HG02840 (cell line): ENCODE measurements around the gene TTC36.
"Not testable (repeated sequence)": the region's sequence is repeated elsewhere in the genome, so short reads cannot be mapped to it uniquely, and the experiment has no call there.

Experiments used
- ATAC-seq: cut with Tn5 transposase; IDR thresholded peaks from one replicate; pipeline ENCODE4 v1.9.1; 2021; ENCODE audit warnings: mild to moderate bottlenecking, moderate library complexity, moderate number of reproducible peaks; ENCODE audit not compliant: unreplicated experiment, low FRiP score

TTC36 gene

DNA sequence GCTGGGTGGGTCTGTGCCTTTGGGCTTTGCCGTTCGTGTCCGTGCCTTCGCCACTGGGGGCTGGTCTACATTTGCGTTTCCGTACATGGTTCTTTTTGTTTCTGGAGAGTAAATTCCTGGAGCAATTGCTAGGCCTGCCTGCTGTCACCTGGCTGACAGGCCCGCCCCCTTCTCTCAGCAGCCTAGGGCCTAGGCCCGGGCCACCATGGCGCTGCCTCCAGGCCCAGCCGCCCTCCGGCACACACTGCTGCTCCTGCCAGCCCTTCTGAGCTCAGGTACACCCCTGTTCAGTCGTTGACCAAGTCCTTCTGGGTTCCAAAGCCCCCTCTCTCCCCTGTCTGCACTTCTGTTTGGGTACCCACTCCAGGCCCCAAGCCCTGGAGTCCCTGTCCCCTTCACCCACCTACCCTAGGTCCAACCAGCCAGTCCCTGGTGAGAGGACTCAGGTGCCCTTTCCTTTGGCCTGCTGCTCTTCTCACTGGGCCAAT is 4.4 kb downstream of the TTC36 start:
- peak; percentile 10 for ATAC-seq

DNA sequence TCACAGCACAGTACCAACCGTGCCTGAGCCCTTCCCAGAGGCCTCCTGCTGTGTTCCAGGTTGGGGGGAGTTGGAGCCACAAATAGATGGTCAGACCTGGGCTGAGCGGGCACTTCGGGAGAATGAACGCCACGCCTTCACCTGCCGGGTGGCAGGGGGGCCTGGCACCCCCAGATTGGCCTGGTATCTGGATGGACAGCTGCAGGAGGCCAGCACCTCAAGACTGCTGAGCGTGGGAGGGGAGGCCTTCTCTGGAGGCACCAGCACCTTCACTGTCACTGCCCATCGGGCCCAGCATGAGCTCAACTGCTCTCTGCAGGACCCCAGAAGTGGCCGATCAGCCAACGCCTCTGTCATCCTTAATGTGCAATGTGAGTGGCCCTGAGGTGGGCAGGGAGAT is 4.8 kb downstream of the TTC36 start:
- no peak for ATAC-seq

DNA sequence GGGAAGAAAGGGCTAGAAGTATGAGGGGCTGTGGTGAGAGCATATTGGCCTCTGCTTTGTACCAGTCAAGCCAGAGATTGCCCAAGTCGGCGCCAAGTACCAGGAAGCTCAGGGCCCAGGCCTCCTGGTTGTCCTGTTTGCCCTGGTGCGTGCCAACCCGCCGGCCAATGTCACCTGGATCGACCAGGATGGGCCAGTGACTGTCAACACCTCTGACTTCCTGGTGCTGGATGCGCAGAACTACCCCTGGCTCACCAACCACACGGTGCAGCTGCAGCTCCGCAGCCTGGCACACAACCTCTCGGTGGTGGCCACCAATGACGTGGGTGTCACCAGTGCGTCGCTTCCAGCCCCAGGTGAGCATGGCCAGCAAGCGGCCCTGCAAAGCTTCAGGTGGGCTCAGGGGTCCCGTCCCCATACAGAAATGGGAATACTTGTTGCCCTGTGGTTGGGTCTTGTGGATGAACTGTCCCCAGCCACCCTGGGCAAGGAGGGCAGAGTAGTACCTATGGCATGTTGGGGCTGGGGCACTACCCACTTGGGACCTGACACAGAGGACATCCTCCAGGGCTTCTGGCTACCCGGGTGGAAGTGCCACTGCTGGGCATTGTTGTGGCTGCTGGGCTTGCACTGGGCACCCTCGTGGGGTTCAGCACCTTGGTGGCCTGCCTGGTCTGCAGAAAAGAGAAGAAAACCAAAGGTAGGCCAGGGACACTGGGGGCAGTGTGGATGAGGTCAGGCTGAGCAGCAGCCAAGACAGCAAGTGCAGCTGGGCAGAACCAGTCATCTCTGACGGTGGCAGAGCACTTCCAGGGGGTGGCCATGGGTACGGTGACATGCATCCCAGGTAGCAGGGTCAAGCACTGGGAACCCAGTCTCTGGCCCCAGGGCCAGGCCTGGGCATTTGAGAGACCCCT is 5.8 kb downstream of the TTC36 start:
- no peak for ATAC-seq

DNA sequence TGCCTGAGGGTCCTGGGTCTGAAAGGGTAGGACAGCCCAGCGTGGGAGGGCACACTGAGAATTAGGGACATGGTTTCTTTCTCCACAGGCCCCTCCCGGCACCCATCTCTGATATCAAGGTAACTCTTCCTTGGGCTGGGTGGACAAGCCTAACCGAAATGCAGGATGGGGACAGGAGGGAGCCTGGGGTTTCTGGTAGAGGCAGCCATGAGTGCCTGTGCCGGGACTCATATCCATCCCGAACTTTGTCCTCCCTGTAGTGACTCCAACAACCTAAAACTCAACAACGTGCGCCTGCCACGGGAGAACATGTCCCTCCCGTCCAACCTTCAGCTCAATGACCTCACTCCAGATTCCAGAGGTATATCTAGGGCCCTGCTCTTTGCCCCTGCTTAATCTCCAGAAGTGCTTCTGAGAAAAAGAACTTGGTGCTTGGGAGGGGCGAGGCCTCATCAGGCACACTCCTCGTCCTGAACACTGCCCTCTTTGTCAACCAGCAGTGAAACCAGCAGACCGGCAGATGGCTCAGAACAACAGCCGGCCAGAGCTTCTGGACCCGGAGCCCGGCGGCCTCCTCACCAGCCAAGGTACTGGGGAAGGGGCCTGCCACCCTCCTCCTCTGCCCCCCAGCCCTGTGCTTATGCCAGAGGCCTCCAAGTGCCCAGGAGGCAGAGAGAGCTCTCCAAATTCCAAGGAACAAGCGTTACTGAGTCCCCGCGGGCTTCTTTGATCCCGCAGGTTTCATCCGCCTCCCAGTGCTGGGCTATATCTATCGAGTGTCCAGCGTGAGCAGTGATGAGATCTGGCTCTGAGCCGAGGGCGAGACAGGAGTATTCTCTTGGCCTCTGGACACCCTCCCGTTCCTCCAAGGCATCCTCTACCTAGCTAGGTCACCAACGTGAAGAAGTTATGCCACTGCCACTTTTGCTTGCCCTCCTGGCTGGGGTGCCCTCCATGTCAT is 6.8 kb downstream of the TTC36 start:
- no peak for ATAC-seq

DNA sequence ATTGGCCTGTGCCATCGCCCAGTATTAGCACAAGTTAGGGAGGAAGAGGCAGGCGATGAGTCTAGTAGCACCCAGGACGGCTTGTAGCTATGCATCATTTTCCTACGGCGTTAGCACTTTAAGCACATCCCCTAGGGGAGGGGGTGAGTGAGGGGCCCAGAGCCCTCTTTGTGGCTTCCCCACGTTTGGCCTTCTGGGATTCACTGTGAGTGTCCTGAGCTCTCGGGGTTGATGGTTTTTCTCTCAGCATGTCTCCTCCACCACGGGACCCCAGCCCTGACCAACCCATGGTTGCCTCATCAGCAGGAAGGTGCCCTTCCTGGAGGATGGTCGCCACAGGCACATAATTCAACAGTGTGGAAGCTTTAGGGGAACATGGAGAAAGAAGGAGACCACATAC is 8.0 kb downstream of the TTC36 start:
- no peak for ATAC-seq

DNA sequence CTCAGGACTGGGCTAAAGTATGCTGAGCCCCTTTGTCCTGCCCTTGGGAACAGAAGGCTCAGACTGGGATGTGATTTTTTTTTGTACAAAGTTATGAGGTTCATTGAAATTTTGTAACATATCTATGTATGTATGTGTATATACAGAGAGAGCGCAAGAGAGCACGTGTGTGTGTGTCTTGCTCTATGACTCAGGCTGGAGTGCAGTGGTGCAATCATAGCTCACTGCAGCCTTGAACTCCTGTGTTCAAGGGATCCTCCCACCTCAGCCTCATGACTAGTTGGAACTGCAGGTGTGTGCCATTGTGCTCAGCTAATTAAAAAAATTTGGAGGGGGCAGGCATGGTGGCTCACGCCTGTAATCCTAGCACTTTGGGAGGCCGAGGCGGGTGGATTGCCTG is 9.5 kb downstream of the TTC36 start:
- no peak for ATAC-seq

DNA sequence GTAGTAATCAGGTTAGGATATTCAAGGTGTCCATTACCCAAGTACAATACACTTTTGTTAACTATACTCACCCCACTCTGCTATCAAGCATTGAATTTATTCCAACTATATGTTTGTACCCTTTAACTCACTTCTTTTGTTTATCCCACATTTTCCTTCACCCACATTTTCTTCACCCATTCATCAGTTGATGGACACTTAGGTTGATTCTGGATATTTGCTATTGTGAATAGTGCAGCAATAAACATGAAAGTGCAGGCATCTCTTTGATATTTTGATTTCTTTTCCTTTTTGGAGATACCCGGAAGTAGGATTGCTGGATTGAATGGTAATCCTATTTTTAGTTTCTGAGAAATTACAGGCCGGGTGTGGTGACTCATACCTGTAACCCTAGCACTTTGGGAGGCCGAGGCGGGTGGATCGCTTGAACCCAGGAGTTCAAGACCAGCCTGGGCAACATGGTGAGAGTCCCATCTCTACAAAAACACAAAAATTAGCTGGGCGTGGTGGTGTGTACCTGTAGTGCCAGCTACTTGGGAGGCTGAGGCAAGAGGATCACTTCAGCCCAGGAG is 10.2 kb downstream of the TTC36 start:
- no peak for ATAC-seq

DNA sequence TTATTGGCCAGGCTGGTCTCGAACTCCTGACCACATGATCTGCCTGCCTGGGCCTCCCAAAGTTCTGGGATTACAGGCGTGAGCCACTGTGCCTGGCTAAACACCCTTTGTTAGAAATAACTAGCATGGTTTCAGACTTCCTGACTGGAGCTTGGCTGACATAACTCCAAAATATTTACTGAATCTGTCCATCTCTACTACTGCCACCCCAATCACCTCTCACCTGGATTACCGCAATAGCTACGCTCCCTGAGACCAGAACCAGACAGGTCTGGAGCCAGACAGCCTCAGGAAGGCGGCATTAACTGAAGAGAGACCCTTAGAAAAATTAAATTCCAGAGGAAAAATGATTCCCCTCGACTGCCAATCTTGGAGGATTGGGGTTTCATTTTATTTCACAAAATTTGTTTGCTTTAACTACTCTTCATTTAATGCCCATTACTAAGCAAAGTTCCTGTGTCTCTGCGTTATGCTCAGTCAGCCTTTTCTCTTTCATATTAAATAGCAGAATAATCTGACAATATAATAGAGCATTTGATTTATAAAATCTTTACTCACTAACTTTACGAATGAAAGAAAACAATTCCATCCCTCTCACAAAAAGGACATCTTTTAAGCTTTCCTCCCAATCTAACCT is 16.9 kb downstream of the TTC36 start:
- ATAC-seq = no peak

DNA sequence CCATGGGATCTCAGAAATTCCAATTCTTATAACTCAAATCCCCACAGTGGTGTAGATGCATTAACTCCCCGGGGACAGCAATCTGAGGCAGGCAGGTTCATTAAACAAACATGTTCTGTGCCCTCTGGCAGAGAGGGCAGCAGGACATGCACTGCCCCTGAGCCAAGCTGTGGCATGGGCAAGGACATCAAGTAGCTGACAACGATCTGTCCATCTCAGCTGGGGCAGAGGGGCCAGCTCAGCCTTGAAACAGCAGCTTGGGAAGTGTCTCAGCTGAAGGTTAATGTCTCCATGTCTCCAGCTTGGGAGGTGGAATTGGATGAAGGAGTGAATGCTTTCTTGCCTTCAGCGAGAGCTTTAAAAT is 17.4 kb downstream of the TTC36 start:
- no peak for ATAC-seq

DNA sequence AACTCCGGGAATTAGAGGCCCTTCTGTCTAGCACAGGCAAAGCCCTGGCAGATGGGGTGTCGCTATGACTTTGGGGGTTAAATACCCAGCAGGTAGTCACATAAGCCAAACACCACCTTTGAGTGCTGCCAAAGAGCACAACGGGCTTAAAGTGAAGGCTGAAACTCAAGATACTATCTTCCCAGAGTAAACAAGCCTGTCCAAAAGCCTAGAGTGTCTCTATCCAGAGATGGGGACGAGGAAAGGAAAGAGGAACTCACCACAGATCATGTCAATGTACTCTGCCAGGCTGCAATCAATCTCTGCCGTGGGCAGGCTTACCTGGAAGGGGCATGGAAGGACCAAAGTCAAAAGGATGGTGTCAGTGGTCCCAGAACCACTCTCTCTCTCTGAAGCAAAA is 18.3 kb downstream of the TTC36 start:
- no peak for ATAC-seq

DNA sequence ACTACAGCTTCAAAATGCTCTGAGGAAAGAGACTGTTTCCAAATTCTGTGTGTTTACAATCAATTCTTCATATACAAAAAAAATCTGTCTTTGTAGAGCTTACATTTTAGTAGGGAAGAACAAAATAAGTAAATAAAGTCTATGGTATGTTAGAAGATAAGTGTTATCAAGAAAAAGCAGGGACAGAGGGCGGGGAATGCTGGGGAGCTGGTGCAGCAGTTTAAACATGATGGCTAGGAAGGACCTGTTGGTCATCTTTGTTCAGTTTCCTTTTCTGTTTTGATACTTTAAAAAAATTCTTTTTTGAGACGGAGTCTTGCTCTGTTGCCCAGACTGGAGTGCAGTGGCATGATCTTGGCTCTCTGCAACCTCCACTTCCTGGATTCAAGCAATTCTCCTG is 19.9 kb downstream of the TTC36 start:
- no peak for ATAC-seq

DNA sequence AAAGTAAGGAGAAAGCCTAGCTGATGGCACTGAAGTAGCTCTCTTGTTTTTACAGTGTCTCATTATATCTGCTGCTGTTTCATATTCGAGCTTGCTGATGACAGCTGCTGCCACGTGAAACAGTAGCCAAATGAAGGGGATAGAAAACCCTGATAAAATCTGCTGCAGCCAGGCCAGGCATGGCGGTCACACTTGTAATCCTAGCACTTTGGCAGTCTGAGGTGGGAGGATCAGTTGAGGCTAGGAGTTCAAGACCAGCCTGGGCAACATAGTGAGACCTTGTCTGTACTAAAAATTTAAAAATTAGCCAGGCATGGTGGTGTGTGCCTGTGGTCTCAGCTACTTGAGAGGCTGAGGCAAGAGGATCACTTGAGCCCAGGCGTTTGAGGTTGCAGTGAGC is 25.1 kb downstream of the TTC36 start:
- no peak for ATAC-seq

DNA sequence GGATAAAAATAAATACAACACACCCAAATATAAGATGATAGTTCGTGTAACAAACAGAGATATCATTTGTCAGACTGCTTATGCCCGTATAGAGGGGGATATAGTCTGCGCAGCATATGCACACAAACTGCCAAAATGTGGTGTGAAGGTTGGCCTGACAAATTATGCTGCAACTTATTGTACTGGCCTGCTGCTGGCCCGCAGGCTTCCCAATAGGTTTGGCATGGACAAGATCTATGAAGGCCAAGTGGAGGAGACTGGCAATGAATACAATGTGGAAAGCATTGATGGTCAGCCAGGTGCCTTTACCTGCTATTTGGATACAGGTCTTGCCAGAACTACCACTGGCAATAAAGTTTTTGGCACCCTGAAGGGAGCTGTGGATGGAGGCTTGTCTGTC is 33.5 kb downstream of the TTC36 start:
- no peak for ATAC-seq

DNA sequence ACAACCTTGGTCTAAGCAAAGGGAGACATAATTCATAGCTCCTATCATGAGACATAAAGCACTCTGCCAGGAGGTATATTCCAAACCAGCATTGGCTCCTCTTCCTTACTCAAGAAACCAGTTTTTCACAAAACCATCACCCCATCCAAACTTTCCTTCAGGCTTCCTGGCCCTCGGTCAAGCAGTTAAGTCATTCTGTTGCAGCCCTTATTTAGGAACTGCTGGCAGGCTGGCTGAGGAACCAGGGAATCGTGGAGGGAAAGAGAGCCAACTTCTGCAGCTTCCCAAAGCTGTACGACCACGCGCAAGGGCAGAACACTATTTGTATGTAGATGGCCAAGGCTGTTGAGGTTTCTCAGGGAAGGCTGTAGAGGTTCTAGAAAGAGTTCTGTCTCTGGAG is 37.8 kb downstream of the TTC36 start:
- no peak for ATAC-seq

DNA sequence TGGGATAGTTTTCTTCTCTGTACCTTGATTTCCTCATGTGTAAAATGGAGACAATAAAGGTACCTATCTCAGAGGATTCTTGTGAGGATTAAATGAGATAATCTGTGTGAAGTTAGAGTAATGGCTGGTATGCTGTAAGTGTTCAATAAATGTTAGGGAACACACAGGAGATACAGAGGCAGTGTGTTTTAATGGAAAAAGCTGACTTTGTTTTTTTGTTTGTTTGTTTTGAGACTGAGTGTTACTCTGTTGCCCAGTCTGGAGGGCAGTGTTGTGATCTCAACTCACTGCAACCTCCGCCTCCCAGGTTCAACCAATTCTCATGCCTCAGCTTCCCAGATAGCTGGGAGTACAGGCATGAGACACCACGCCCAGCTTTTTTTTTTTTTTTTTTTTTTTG is 42.4 kb downstream of the TTC36 start:
- no peak for ATAC-seq

DNA sequence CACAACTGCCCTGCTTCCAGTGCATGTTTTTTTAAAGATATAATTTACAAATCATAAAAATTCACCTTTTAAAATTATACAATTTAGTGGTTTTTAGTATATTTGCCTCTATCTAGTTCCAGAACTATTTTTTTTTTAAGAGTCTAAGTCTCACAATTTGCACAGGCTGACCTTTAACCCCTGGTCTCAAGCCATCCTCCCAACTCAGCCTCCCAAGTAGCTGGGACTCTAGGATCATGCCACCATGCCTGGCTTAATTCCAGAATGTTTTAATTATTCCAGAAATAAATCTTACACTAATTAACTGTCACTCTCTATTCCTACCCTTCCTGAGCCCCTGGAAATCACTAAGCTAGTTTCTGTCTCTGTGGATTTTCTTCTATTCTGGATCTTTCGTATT is 43.5 kb downstream of the TTC36 start:
- ATAC-seq = no peak

DNA sequence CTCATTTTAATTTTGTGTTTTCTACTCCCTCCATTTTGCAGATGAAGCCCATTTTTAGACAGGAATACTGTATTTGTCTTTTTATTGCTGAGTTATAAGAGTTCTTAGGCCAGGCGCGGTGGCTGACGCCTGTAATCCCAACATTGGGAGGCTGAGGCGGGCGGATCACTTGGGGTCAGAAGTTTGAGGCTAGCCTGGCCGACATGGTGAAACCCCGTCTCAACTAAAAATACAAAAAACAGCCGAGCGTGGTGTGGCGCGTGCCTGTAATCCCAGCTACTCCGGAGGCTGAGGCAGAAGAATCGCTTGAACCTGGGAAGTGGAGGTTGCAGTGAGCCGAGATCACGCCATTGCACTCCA is 44.4 kb downstream of the TTC36 start:
- not testable (repeated sequence) for ATAC-seq

DNA sequence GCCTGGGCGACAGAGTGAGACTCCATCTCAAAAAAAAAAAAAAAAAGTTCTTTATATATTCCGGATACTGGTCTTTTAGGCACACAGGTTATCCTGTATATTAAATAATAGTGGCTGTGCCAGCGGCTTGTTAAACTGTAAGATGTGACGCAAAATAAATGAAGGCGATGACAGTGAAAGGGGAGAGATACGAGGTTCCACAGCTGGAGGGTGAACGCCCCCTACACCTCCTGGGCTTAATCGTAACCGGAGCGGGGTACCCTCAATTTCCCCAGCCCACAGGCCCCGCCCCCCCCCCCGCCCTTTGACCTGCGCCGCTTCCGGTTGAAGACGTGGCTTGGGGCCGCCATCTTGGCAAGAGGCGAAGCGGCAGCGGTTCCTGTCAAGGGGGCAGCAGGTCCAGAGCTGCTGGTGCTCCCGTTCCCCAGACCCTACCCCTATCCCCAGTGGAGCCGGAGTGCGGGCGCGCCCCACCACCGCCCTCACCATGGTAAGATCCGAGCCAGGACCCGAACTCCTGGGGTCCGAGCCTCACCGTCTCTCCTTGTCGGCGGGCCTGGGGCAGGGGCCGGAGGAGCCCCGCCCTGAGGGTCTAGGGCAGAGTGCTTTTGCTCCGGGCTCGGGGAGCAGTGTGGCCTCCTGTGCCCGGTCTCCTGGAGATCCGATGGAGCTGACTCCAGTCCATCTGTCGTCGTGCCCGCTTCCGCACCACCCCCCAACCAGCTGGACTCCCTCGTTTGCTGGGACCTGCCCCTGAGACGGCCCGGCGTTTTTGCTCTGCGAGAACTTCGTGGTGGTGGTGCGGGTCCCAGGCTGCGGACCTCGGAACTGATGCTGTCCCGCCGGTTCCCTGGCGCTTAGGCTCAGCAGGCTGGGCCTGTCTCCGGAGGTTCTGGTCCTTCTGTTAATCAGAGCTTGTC is 45.0 kb downstream of the TTC36 start, which contains the start of gene ARCN1:
Gene ARCN1 (plus strand): TSS at position 349 of the 920 bp plus-strand sequence. CDS start 139 bp downstream, at position 488.
- no peak for ATAC-seq

DNA sequence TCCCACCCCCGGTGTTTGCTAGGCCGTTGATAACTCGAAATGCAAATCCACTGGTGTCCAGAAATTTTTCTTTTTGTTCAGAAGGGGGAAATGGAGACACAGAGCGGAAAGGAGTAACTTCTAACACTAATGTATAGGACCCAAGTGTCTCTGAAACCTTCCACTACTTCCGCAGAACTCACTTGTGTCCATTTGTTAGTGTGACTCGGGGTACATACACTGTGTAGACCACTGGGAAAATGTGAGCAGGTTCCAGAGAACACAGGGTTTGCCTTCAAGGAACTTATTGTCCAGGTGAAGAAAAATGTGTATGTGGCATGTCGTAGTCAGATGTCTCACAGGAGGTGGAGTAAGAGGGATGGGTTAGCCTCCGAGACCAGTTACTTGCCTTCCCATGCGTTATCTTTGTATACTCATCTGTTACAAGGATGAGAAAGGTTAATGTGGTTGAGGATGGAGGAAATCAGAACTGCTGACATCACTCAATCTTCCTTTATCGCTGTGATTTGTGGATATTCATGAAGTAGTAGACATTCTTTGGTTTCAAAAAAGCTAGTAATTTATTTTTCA is 45.8 kb downstream of the TTC36 start:
- ATAC-seq = no peak
